HL-60 (cell line): ENCODE measurements around the gene FUT2.
A peak's percentile ranks its signal among the peaks of the same experiment; 100 is the strongest.
"Not testable (repeated sequence)": the region's sequence is repeated elsewhere in the genome, so short reads cannot be mapped to it uniquely, and the experiment has no call there.

Experiments
- DNase-seq, 2 experiments: peaks; one replicate each; pipeline ENCODE4 v3.0.0-alpha.2; 2010 to 2020; ENCODE audit warnings: low read depth in 1 of 2, low spot score in 1 of 2
- H3K27ac ChIP-seq: fragments of 250-450 bp; sonication (Bioruptor Pico); replicated peaks from 2 replicates; pipeline ENCODE4 v1.5.1; 2020; ENCODE audit warnings: mild to moderate bottlenecking, moderate library complexity
- H3K27me3 ChIP-seq: fragments of 250-450 bp; sonication (Bioruptor Pico); 2 replicates; pipeline ENCODE4 v1.5.1; 2021; ENCODE audit warnings: mild to moderate bottlenecking, moderate library complexity; ENCODE audit not compliant: insufficient read depth, poor library complexity, severe bottlenecking
- H3K4me3 ChIP-seq: replicated peaks from 2 replicates; pipeline ENCODE4 v1.5.1; 2011; ENCODE audit warnings: mild to moderate bottlenecking, control low read depth, low read length; ENCODE audit not compliant: insufficient read depth
- CTCF ChIP-seq: IDR thresholded peaks from one replicate; pipeline ENCODE4 v1.5.1; 2011; ENCODE audit warnings: low read length, control low read depth, inconsistent platforms; ENCODE audit not compliant: insufficient read depth
- GABPA ChIP-seq: IDR thresholded peaks from 2 replicates; pipeline ENCODE4 v1.6.1; 2012; ENCODE audit warnings: low read depth
- POLR2AphosphoS5 ChIP-seq: IDR thresholded peaks from 2 replicates; pipeline ENCODE4 v1.6.1; 2012; ENCODE audit warnings: low read depth
- REST ChIP-seq: IDR thresholded peaks from 2 replicates; pipeline ENCODE4 v1.6.1; 2012; ENCODE audit warnings: low read depth; ENCODE audit not compliant: insufficient replicate concordance
- SPI1 ChIP-seq: IDR thresholded peaks from 2 replicates; pipeline ENCODE4 v1.6.1; 2012; ENCODE audit warnings: low read depth, mild to moderate bottlenecking, borderline replicate concordance

FUT2 gene

GRCh38 chr19:48681127-48681470 is 14.7 kb upstream of the FUT2 start:
- Histone ChIP-seq H3K4me3 (no peak overlapping the region), H3K27me3 (no peaks in the 10 kb centered on the region), H3K27ac (no peak overlapping the region)
- peak in 1 of 2 experiments; percentile 42 for DNase-seq
- TF ChIP-seq REST: no peak
- no peak for TF ChIP-seq SPI1
- TF ChIP-seq CTCF: no peak
- TF ChIP-seq POLR2AphosphoS5: no peak
- no peak for TF ChIP-seq GABPA

GRCh38 chr19:48683349-48683748 is 12.4 kb upstream of the FUT2 start:
- no peak overlapping the region for H3K4me3 ChIP-seq
- TF ChIP-seq REST (no peak), GABPA (no peak), POLR2AphosphoS5 (no peak), SPI1 (no peak)
- no peak overlapping the region for H3K27ac ChIP-seq
- no peak for DNase-seq
- no peaks in the 10 kb centered on the region for H3K27me3 ChIP-seq

GRCh38 chr19:48685583-48685982 is 10.2 kb upstream of the FUT2 start:
- DNase-seq: no peak
- no peaks in the 10 kb centered on the region for H3K27me3 ChIP-seq
- TF ChIP-seq CTCF: no peak
- TF ChIP-seq SPI1: no peak
- no peak for TF ChIP-seq POLR2AphosphoS5
- TF ChIP-seq REST: no peak
- TF ChIP-seq GABPA: no peak
- no peak overlapping the region for H3K27ac ChIP-seq
- no peak overlapping the region for H3K4me3 ChIP-seq

GRCh38 chr19:48686088-48686487 is 9.7 kb upstream of the FUT2 start:
- no peak for TF ChIP-seq SPI1
- no peak for TF ChIP-seq POLR2AphosphoS5
- TF ChIP-seq REST: no peak
- TF ChIP-seq GABPA: no peak
- TF ChIP-seq CTCF: no peak
- H3K4me3 ChIP-seq: no peak overlapping the region
- no peaks in the 10 kb centered on the region for H3K27me3 ChIP-seq
- H3K27ac ChIP-seq: no peak overlapping the region
- no peak for DNase-seq

- not testable (repeated sequence) for H3K27me3 ChIP-seq, DNase-seq, H3K27ac ChIP-seq, H3K4me3 ChIP-seq
Measured at GRCh38 chr19:48686637-48687036, 9.1 kb upstream of the FUT2 start.
